Posterior vena cava (tissue), 2 donors: ENCODE measurements around the gene ALPG. TPM values are rescaled to one million over a fixed set of nuclear protein-coding genes. Genes with fewer than 3 reads are reported as not detected.
A peak's percentile ranks its signal among the peaks of the same experiment; 100 is the strongest.
"Not testable (repeated sequence)": the region's sequence is repeated elsewhere in the genome, so short reads cannot be mapped to it uniquely, and the experiment has no call there.

Experiments
- DNase-seq: peaks from one replicate; pipeline ENCODE4 v3.0.0-alpha.2; 2020; ENCODE audit warnings: low spot score
- intact Hi-C, 2 donors: fragments of 100-400 bp; cut with DNase I; formaldehyde crosslinking; loops; one replicate each; pipeline versions ENCODE4 v1.14.1 to v1.14.2; 2022 to 2023
- total RNA-seq, 2 donors: library from RNA; stranded (reverse); fragmentation: NEBNext Ultra II Directional; extraction: Animal tissue kit (Norgen Biotek cat#: 25700); gene quantifications; one replicate each; pipeline ENCODE4 v1.2.1, GENCODE V29; 2021
- donor health status: DM: yes; HTN: yes; CAD: no.
- donor health status: DM: yes; HTN: yes; CAD: no.

ALPG gene
- total RNA-seq, 2 donors from 2014 or later: not detected

GRCh38 chr2:232435375-232435648 is 28.7 kb downstream of the ALPG start:
- DNase-seq: peak; percentile 51
- intact Hi-C loops: loop anchor here in 1 of 2 donors (5.0 kb wide), 1 partner anchor 528 kb away; no protein-coding TSS in a partner anchor

- DNase-seq: peak; percentile 51
- intact Hi-C loops: loop anchor here in 1 of 2 donors (5.0 kb wide), 1 partner anchor 529 kb away; no protein-coding TSS in a partner anchor
Observed at GRCh38 chr2:232435805-232436204, 29.2 kb downstream of the ALPG start.

GRCh38 chr2:232436381-232437194 is 29.9 kb downstream of the ALPG start:
- intact Hi-C loops: loop anchor here in 1 of 2 donors (5.0 kb wide), 1 partner anchor 529 kb away; no protein-coding TSS in a partner anchor
- DNase-seq: peak; percentile 64

- intact Hi-C loops: loop anchor here in 1 of 2 donors (5.0 kb wide), 1 partner anchor 530 kb away; no protein-coding TSS in a partner anchor
- peak; percentile 65 for DNase-seq
Observed at GRCh38 chr2:232437195-232437571, 30.5 kb downstream of the ALPG start.

GRCh38 chr2:232438091-232438490 is 31.4 kb downstream of the ALPG start:
- DNase-seq: peak; percentile 31
- intact Hi-C loops: loop anchor here in 1 of 2 donors (5.0 kb wide), 1 partner anchor 531 kb away; no protein-coding TSS in a partner anchor

GRCh38 chr2:232438951-232439757 is 32.5 kb downstream of the ALPG start:
- DNase-seq: peak; percentile 85
- intact Hi-C loops: loop anchor here in 1 of 2 donors (5.0 kb wide), 1 partner anchor 532 kb away; no protein-coding TSS in a partner anchor

- DNase-seq: no peak
- intact Hi-C loops: loop anchor here (5.0 to 10.0 kb wide), 3 partner anchors 85 to 532 kb away; partner anchors contain the start of genes CHRND (in 1 of the 2) and PRSS56 (in 1 of the 2)
Observed at GRCh38 chr2:232439758-232440135, 33.1 kb downstream of the ALPG start.

- intact Hi-C loops: loop anchor here (5.0 to 10.0 kb wide), 2 partner anchors 84 to 227 kb away; partner anchors contain the start of genes CHRND (in 1 of the 2) and PRSS56 (in 1 of the 2)
- peak; percentile 95 for DNase-seq
Observed at GRCh38 chr2:232440220-232441018, 33.8 kb downstream of the ALPG start.

- intact Hi-C loops: loop anchor here (5.0 to 10.0 kb wide), 2 partner anchors 84 to 226 kb away; partner anchors contain the start of genes CHRND (in 1 of the 2) and PRSS56 (in 1 of the 2)
- DNase-seq: peak; percentile 63
Observed at GRCh38 chr2:232441147-232441651, 34.6 kb downstream of the ALPG start.

GRCh38 chr2:232441922-232442321 is 35.3 kb downstream of the ALPG start:
- intact Hi-C loops: loop anchor here (5.0 to 10.0 kb wide), 2 partner anchors 83 to 225 kb away; partner anchors contain the start of genes CHRND (in 1 of the 2) and PRSS56 (in 1 of the 2)
- not testable (repeated sequence) for DNase-seq

GRCh38 chr2:232442431-232442830 is 35.8 kb downstream of the ALPG start:
- intact Hi-C loops: loop anchor here (5.0 to 10.0 kb wide), 2 partner anchors 82 to 225 kb away; partner anchors contain the start of genes CHRND (in 1 of the 2) and PRSS56 (in 1 of the 2)
- DNase-seq: not testable (repeated sequence)

- not testable (repeated sequence) for DNase-seq
- intact Hi-C loops: loop anchor here (5.0 to 10.0 kb wide), 2 partner anchors 82 to 224 kb away; partner anchors contain the start of genes CHRND (in 1 of the 2) and PRSS56 (in 1 of the 2)
Observed at GRCh38 chr2:232443047-232443446, 36.4 kb downstream of the ALPG start.

GRCh38 chr2:232443669-232444408 is 37.2 kb downstream of the ALPG start:
- not testable (repeated sequence) for DNase-seq
- intact Hi-C loops: loop anchor here (5.0 to 10.0 kb wide), 2 partner anchors 81 to 223 kb away; partner anchors contain the start of genes CHRND (in 1 of the 2) and PRSS56 (in 1 of the 2)

GRCh38 chr2:232444409-232445148 is 37.9 kb downstream of the ALPG start:
- intact Hi-C loops: loop anchor here (5.0 to 10.0 kb wide), 2 partner anchors 80 to 223 kb away; partner anchors contain the start of genes CHRND (in 1 of the 2) and PRSS56 (in 1 of the 2)
- no peak for DNase-seq

- intact Hi-C loops: loop anchor here in 1 of 2 donors (10.0 kb wide), 1 partner anchor 79 kb away; the partner anchor contains the start of genes CHRND and PRSS56
- not testable (repeated sequence) for DNase-seq
Observed at GRCh38 chr2:232445149-232445885, 38.7 kb downstream of the ALPG start.
